Mesenchymal stem cell (in vitro differentiated cells and primary cell): ENCODE results near the gene RABAC1.

ENCODE experiments used
- DNase-seq: peaks from one replicate; pipeline ENCODE4 v3.0.0-alpha.2; 2013
- H2AFZ ChIP-seq: one replicate; pipeline ENCODE4 v1.6.1; 2013; ENCODE audit warnings: low read depth, mild to moderate bottlenecking, control low read depth, inconsistent platforms, low read length, moderate library complexity
- H2AK5ac ChIP-seq: 2 replicates; pipeline ENCODE4 v1.6.1; 2013; ENCODE audit warnings: low read length, moderate library complexity, mild to moderate bottlenecking, inconsistent platforms; ENCODE audit not compliant: severe bottlenecking
- H2BK120ac ChIP-seq: one replicate; pipeline ENCODE4 v1.6.1; 2013; ENCODE audit warnings: low read depth, mild to moderate bottlenecking, inconsistent platforms, low read length, moderate library complexity
- H2BK12ac ChIP-seq, 2 experiments: one replicate each; pipeline ENCODE4 v1.6.1; 2013; ENCODE audit warnings: inconsistent platforms in 2 of 2, low read length in 2 of 2, mild to moderate bottlenecking in 2 of 2, moderate library complexity in 2 of 2, control low read depth in 1 of 2
- H2BK15ac ChIP-seq: one replicate; pipeline ENCODE4 v1.6.1; 2013; ENCODE audit warnings: mild to moderate bottlenecking, low read depth, inconsistent platforms; ENCODE audit not compliant: poor library complexity, severe bottlenecking
- H2BK5ac ChIP-seq: 2 replicates; pipeline ENCODE4 v1.6.1; 2013; ENCODE audit warnings: low read depth, mild to moderate bottlenecking, low read length, control low read depth, inconsistent platforms; ENCODE audit not compliant: poor library complexity, severe bottlenecking
- H3K14ac ChIP-seq, 2 experiments: one replicate each; pipeline ENCODE4 v1.6.1; 2013; ENCODE audit warnings: inconsistent platforms in 2 of 2, low read length in 2 of 2, control low read depth in 1 of 2, mild to moderate bottlenecking in 1 of 2, moderate library complexity in 1 of 2
- H3K18ac ChIP-seq, 2 experiments: one replicate each; pipeline ENCODE4 v1.6.1; 2013; ENCODE audit warnings: inconsistent platforms in 2 of 2, low read length in 2 of 2, control low read depth in 1 of 2, low read depth in 1 of 2, mild to moderate bottlenecking in 1 of 2
- H3K23ac ChIP-seq, 2 experiments: one replicate each; pipeline ENCODE4 v1.6.1; 2013; ENCODE audit warnings: inconsistent platforms in 2 of 2, low read length in 2 of 2, mild to moderate bottlenecking in 2 of 2, moderate library complexity in 2 of 2, control low read depth in 1 of 2
- H3K27ac ChIP-seq: 2 replicates; pipeline ENCODE4 v1.5.1; 2013; ENCODE audit warnings: mild to moderate bottlenecking, moderate library complexity, low read length, control low read depth, inconsistent platforms; ENCODE audit not compliant: poor library complexity, severe bottlenecking
- H3K27me3 ChIP-seq, 2 experiments: 2 replicates each; pipeline versions ENCODE4 v1.6.1 to v1.7.0; 2013; ENCODE audit warnings: low read length in 2 of 2, mild to moderate bottlenecking in 2 of 2, moderate library complexity in 2 of 2, control low read depth in 1 of 2, inconsistent platforms in 1 of 2; ENCODE audit not compliant: control insufficient read depth in 1 of 2, insufficient read depth in 1 of 2
- H3K36me3 ChIP-seq, 2 experiments: 2 replicates each; pipeline versions ENCODE4 v1.6.1 to v1.7.0; 2013; ENCODE audit warnings: low read length in 2 of 2, control low read depth in 1 of 2, inconsistent platforms in 1 of 2, low read depth in 1 of 2, mild to moderate bottlenecking in 1 of 2; ENCODE audit not compliant: insufficient read depth in 2 of 2, control insufficient read depth in 1 of 2
- H3K4ac ChIP-seq, 2 experiments: one replicate each; pipeline ENCODE4 v1.6.1; 2013; ENCODE audit warnings: inconsistent platforms in 2 of 2, low read length in 2 of 2, mild to moderate bottlenecking in 2 of 2, moderate library complexity in 2 of 2, control low read depth in 1 of 2, low read depth in 1 of 2
- H3K4me1 ChIP-seq: 2 replicates; pipeline ENCODE4 v1.6.1; 2013; ENCODE audit warnings: low read depth, low read length, control low read depth; ENCODE audit not compliant: control insufficient read depth, insufficient read depth
- H3K4me2 ChIP-seq: 2 replicates; pipeline ENCODE4 v1.6.1; 2013; ENCODE audit warnings: low read length, mild to moderate bottlenecking, inconsistent platforms; ENCODE audit not compliant: poor library complexity, severe bottlenecking
- H3K4me3 ChIP-seq, 2 experiments: 2 replicates each; pipeline versions ENCODE4 v1.5.1 to v1.7.0; 2013; ENCODE audit warnings: low read length in 2 of 2, mild to moderate bottlenecking in 2 of 2, control low read depth in 1 of 2, low read depth in 1 of 2; ENCODE audit not compliant: insufficient read depth in 1 of 2
- H3K79me1 ChIP-seq: replicated peaks from 2 replicates; pipeline ENCODE4 v1.6.1; 2013; ENCODE audit warnings: mild to moderate bottlenecking, control low read depth, low read length, inconsistent platforms; ENCODE audit not compliant: poor library complexity, severe bottlenecking
- H3K9ac ChIP-seq: 2 replicates; pipeline ENCODE4 v1.7.0; 2013; ENCODE audit warnings: mild to moderate bottlenecking, low read length, moderate library complexity
- H3K9me3 ChIP-seq: 2 replicates; pipeline ENCODE4 v1.7.0; 2013; ENCODE audit warnings: mild to moderate bottlenecking, low read length; ENCODE audit not compliant: control insufficient read depth
- H4K8ac ChIP-seq: one replicate; pipeline ENCODE4 v1.6.1; 2013; ENCODE audit warnings: inconsistent platforms, mild to moderate bottlenecking, low read length, moderate library complexity
- H4K91ac ChIP-seq: one replicate; pipeline ENCODE4 v1.6.1; 2013; ENCODE audit warnings: mild to moderate bottlenecking, low read length, inconsistent platforms
- WGBS: methylation state at CpG from one replicate; pipeline ENCODE4 v1.1.7; 2013; ENCODE audit warnings: mixed read lengths; 5-methylcytosine and 5-hydroxymethylcytosine counted together

The RABAC1 gene

DNA sequence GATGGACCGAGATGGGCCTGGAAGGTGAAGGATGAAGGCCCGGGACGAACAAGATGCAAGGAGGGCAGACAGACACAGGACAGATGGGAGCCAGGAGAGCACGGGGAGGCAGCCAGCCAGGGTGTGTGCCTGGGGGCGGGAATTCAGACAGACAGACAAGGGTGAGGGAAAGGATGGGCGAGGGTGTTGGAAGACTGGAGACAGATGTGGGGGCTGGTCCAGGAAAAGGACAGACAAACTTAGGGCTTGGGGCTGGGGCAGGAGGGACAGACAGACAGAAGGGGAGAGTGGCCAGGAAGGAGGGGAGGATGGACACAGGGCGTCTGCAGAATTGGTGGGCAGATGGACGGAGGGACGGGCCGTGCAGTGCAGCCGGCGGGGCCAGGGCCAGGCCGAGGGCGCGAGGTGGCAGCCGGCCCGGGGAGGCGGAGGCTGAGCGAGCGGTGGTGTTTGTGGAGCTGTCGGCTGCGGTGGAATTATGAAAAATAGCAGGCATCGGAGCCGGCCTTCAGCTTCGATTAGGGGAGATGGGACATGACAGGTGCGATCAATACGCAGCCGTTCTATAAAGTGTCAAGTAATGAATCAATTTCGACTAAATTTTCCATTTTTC lies 26.3 kb downstream of the RABAC1 start:
- no peak overlapping the region for H3K18ac ChIP-seq
- no peaks in the 10 kb centered on the region for H3K79me1 ChIP-seq
- peaks cover 77 to 83% of the 10 kb centered on the region in 2 experiments for H3K27me3 ChIP-seq
- no peak overlapping the region for H2AFZ ChIP-seq
- no peak overlapping the region for H3K23ac ChIP-seq
- 51% methylated on average over 29 of the region's 29 CpGs for WGBS
- no peak overlapping the region for H3K4ac ChIP-seq
- no peak overlapping the region for H3K27ac ChIP-seq
- H4K8ac ChIP-seq, result no peak overlapping the region
- H2BK15ac ChIP-seq, result no peak overlapping the region
- H3K4me2 ChIP-seq, result no peak overlapping the region
- no peak overlapping the region for H4K91ac ChIP-seq
- H3K9me3 ChIP-seq, result no peaks in the 10 kb centered on the region
- no peaks in the 10 kb centered on the region for H3K36me3 ChIP-seq
- H3K4me1 ChIP-seq, result peaks cover 13% of the 10 kb centered on the region
- no peak overlapping the region for H3K9ac ChIP-seq
- no peak overlapping the region for H2BK5ac ChIP-seq
- peak overlapping the region in 1 of 2 experiments; percentile 30 for H3K4me3 ChIP-seq
- H2BK12ac ChIP-seq, result no peak overlapping the region
- no peak overlapping the region for H3K14ac ChIP-seq
- DNase-seq, result no peak
- H2BK120ac ChIP-seq, result no peak overlapping the region
- H2AK5ac ChIP-seq, result no peak overlapping the region

DNA sequence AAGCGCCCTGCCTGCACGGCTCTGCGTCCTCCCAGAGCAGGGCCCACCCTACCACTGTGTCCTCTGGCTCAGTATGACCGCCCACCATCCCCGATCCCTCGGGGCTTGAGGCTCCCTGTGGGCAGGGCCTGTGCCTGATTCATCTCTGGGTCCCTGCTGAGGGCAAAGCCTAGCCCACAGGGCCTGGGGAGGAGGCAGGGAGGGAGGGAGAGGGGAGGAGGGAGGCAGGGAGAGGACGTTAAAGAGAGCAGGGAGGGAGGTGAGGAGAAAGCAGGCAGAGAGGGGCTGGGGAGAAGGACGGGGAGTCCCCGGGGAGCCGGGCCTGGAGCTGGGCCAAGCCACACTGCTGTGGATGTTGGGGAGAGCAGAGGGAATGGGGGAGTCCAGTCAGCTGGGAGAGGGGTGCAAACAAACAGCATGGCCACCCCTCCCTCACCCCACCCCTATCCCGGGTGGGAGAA lies 26.8 kb downstream of the RABAC1 start:
- no peak for DNase-seq
- Histone ChIP-seq H3K9ac (no peak overlapping the region), H3K18ac (no peak overlapping the region), H3K9me3 (no peaks in the 10 kb centered on the region), H2BK12ac (no peak overlapping the region), H2BK5ac (no peak overlapping the region), H3K4me2 (no peak overlapping the region), H2AK5ac (no peak overlapping the region), H2BK120ac (no peak overlapping the region), H2BK15ac (no peak overlapping the region), H3K27me3 (peaks cover 81 to 84% of the 10 kb centered on the region in 2 experiments), H3K14ac (no peak overlapping the region), H3K23ac (no peak overlapping the region), H3K79me1 (no peaks in the 10 kb centered on the region), H3K36me3 (no peaks in the 10 kb centered on the region), H4K91ac (no peak overlapping the region), H4K8ac (no peak overlapping the region), H3K4ac (no peak overlapping the region), H3K27ac (no peak overlapping the region), H2AFZ (no peak overlapping the region), H3K4me3 (no peak overlapping the region), H3K4me1 (peaks cover 15% of the 10 kb centered on the region)
- 15% methylated on average over 10 of the region's 11 CpGs for WGBS

DNA sequence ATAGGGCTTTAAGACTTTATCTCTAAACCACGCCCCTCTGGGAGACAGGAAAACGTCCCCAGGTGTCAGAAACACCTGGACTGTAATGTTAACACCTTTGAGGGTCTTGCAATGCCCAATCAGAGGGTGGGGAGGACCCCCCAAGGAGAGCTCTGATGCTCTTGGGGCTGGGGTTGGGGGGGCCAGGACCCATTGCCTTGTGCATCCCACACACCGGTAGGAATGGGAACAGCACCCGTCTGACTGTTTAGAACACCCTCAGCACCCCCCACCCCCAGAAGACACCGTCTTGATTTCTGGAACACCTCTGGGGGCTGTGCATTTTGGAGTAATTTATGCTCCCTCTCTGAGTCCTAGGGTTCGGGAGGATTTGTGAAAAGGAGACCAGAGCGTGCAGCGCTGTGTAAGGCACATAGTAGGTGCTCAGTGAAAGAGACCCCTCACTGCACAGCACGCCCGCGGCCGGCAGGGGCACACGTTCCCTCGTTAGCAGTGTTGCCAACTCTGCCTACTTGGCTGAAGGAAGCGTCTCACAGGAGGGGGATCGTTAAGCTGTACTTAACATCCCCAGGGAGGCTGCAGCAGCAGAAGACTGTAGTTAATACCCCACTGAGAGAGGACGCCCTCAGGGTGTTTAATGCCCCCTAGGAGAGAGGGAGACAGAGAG lies 28.1 kb downstream of the RABAC1 start:
- H2BK12ac ChIP-seq, result no peak overlapping the region
- no peak overlapping the region for H2BK120ac ChIP-seq
- peaks cover 84 to 85% of the 10 kb centered on the region in 2 experiments for H3K27me3 ChIP-seq
- H3K18ac ChIP-seq, result no peak overlapping the region
- H2AFZ ChIP-seq, result no peak overlapping the region
- H2AK5ac ChIP-seq, result no peak overlapping the region
- H4K8ac ChIP-seq, result no peak overlapping the region
- 9% methylated on average over 15 of the region's 17 CpGs for WGBS
- H3K4ac ChIP-seq, result no peak overlapping the region
- H3K4me3 ChIP-seq, result no peak overlapping the region
- H3K14ac ChIP-seq, result no peak overlapping the region
- no peak overlapping the region for H2BK5ac ChIP-seq
- no peaks in the 10 kb centered on the region for H3K79me1 ChIP-seq
- H3K23ac ChIP-seq, result no peak overlapping the region
- DNase-seq, result no peak
- H3K27ac ChIP-seq, result no peak overlapping the region
- no peaks in the 10 kb centered on the region for H3K36me3 ChIP-seq
- H3K9me3 ChIP-seq, result peaks cover 3% of the 10 kb centered on the region
- no peak overlapping the region for H4K91ac ChIP-seq
- H3K4me1 ChIP-seq, result peaks cover 15% of the 10 kb centered on the region
- H3K4me2 ChIP-seq, result no peak overlapping the region
- H2BK15ac ChIP-seq, result no peak overlapping the region
- H3K9ac ChIP-seq, result no peak overlapping the region

- Histone ChIP-seq H2BK120ac (no peak overlapping the region), H3K27ac (no peak overlapping the region), H3K23ac (no peak overlapping the region), H3K14ac (no peak overlapping the region), H3K4me3 (no peak overlapping the region), H3K4me1 (peaks cover 15% of the 10 kb centered on the region), H3K9me3 (peaks cover 6% of the 10 kb centered on the region), H3K27me3 (peaks cover 87 to 90% of the 10 kb centered on the region in 2 experiments), H3K4ac (no peak overlapping the region), H2BK5ac (no peak overlapping the region), H3K4me2 (no peak overlapping the region), H3K79me1 (no peaks in the 10 kb centered on the region), H3K36me3 (no peaks in the 10 kb centered on the region), H4K91ac (no peak overlapping the region), H4K8ac (no peak overlapping the region), H3K9ac (no peak overlapping the region), H2AK5ac (no peak overlapping the region), H2AFZ (no peak overlapping the region), H3K18ac (no peak overlapping the region), H2BK12ac (no peak overlapping the region), H2BK15ac (no peak overlapping the region)
- DNase-seq, result no peak
- WGBS, result 53% methylated on average over 2 of the region's 7 CpGs
Measured at GRCh38 chr19:41930322-41930722, 28.8 kb downstream of the RABAC1 start.
